IMR-90 (cell line): Measurements from ENCODE around the gene PABPC1L. TPM values are rescaled to one million over a fixed set of nuclear protein-coding genes. Genes with fewer than 3 reads are reported as not detected.

Experiments
- ATAC-seq: fragments of 200-7000 bp; cut with Tn5 transposase; 2 replicates; pipeline ENCODE4 v1.9.1; 2020; ENCODE audit warnings: low read depth, mild to moderate bottlenecking, moderate library complexity
- BruUV-seq: library from RNA; stranded (reverse); fragments of 400-500 nt; replicated peaks from 2 replicates; lab custom pipeline; 2021; lab: Mats Ljungman, UMichigan
- CTCF ChIA-PET: fragments of 300-600 bp; formaldehyde crosslinking; extraction: SDS; loops from one replicate; lab custom pipeline; 2021; ENCODE audit warnings: antibody characterized with exemption; lab: Yijun Ruan, JAX
- POLR2A ChIA-PET: fragments of 300-600 bp; sonication (Branson Sonifier 250); formaldehyde crosslinking; loops from one replicate; lab custom pipeline; 2022; ENCODE audit warnings: antibody characterized with exemption; ENCODE audit not compliant: unreplicated experiment; lab: Charles Lee
- DNase-seq: peaks from one replicate; pipeline ENCODE4 v3.0.0; 2013
- H2AFZ ChIP-seq: replicated peaks from 2 replicates; pipeline ENCODE3; 2013; ENCODE audit warnings: low read length, mild to moderate bottlenecking; ENCODE audit not compliant: poor library complexity
- H2AK5ac ChIP-seq: 2 replicates; pipeline ENCODE4 v1.6.1; 2013; ENCODE audit warnings: low read depth, low read length, inconsistent platforms
- H2AK9ac ChIP-seq: replicated peaks from 2 replicates; pipeline ENCODE3; 2013; ENCODE audit warnings: mild to moderate bottlenecking, low read depth, low read length, moderate library complexity; ENCODE audit not compliant: poor library complexity
- H2BK120ac ChIP-seq: 2 replicates; pipeline ENCODE4 v1.6.1; 2013; ENCODE audit warnings: low read depth, low read length, inconsistent platforms
- H2BK15ac ChIP-seq: 3 replicates; pipeline ENCODE4 v1.6.1; 2013; ENCODE audit warnings: low read depth, low read length, inconsistent platforms
- H2BK20ac ChIP-seq: 2 replicates; pipeline ENCODE4 v1.6.1; 2013; ENCODE audit warnings: low read depth, mild to moderate bottlenecking, inconsistent platforms, low read length, moderate library complexity
- H2BK5ac ChIP-seq: 2 replicates; pipeline ENCODE4 v1.6.1; 2013; ENCODE audit warnings: mild to moderate bottlenecking, low read depth, low read length, inconsistent platforms; ENCODE audit not compliant: poor library complexity, severe bottlenecking
- H3K14ac ChIP-seq: replicated peaks from 2 replicates; pipeline ENCODE4 v1.6.1; 2013; ENCODE audit warnings: low read depth, low read length, inconsistent platforms
- H3K18ac ChIP-seq: 2 replicates; pipeline ENCODE4 v1.6.1; 2013; ENCODE audit warnings: low read depth, low read length, control low read depth
- H3K23ac ChIP-seq: 2 replicates; pipeline ENCODE4 v1.6.1; 2013; ENCODE audit warnings: low read depth, low read length, inconsistent platforms
- H3K27ac ChIP-seq: 2 replicates; pipeline ENCODE4 v1.5.1; 2013; ENCODE audit warnings: mild to moderate bottlenecking, control low read depth, low read length; ENCODE audit not compliant: insufficient read depth
- H3K27me3 ChIP-seq: 2 replicates; pipeline ENCODE4 v1.6.1; 2013; ENCODE audit warnings: low read length; ENCODE audit not compliant: control insufficient read depth, insufficient read depth
- H3K36me3 ChIP-seq: 2 replicates; pipeline ENCODE4 v1.6.1; 2013; ENCODE audit warnings: low read length, mixed read lengths; ENCODE audit not compliant: control insufficient read depth, insufficient read depth
- H3K4ac ChIP-seq: 2 replicates; pipeline ENCODE4 v1.6.1; 2013; ENCODE audit warnings: low read depth, low read length, inconsistent platforms
- H3K4me1 ChIP-seq: 2 replicates; pipeline ENCODE4 v1.6.1; 2013; ENCODE audit warnings: low read length, mixed read lengths; ENCODE audit not compliant: control insufficient read depth, insufficient read depth
- H3K4me2 ChIP-seq: 2 replicates; pipeline ENCODE4 v1.6.1; 2013; ENCODE audit warnings: low read depth, mild to moderate bottlenecking, control low read depth, low read length, moderate library complexity
- H3K4me3 ChIP-seq: 2 replicates; pipeline ENCODE4 v1.5.1; 2013; ENCODE audit warnings: low read depth, mild to moderate bottlenecking, control low read depth, low read length, moderate library complexity; ENCODE audit not compliant: insufficient read depth
- H3K56ac ChIP-seq: 2 replicates; pipeline ENCODE4 v1.6.1; 2013; ENCODE audit warnings: low read length, inconsistent platforms; ENCODE audit not compliant: insufficient read depth; ENCODE audit errors: extremely low read depth
- H3K79me1 ChIP-seq, 2 experiments: 2 replicates each; pipeline ENCODE4 v1.6.1; 2013; ENCODE audit warnings: low read length in 2 of 2, inconsistent platforms in 1 of 2, low read depth in 1 of 2
- H3K9ac ChIP-seq: 2 replicates; pipeline ENCODE4 v1.6.1; 2013; ENCODE audit warnings: low read depth, low read length, control low read depth
- H3K9me1 ChIP-seq: 2 replicates; pipeline ENCODE4 v1.6.1; 2013; ENCODE audit warnings: low read length, inconsistent platforms; ENCODE audit not compliant: insufficient read depth
- H3K9me3 ChIP-seq: 2 replicates; pipeline ENCODE4 v1.6.1; 2013; ENCODE audit warnings: low read length; ENCODE audit not compliant: control insufficient read depth, insufficient read depth
- H4K20me1 ChIP-seq: 2 replicates; pipeline ENCODE4 v1.6.1; 2013; ENCODE audit warnings: low read length, inconsistent platforms; ENCODE audit not compliant: insufficient read depth
- H4K5ac ChIP-seq: 2 replicates; pipeline ENCODE4 v1.6.1; 2013; ENCODE audit warnings: mild to moderate bottlenecking, low read depth, low read length, control low read depth
- H4K8ac ChIP-seq, 2 experiments: 2 replicates each; pipeline ENCODE4 v1.6.1; 2013; ENCODE audit warnings: low read depth in 2 of 2, low read length in 2 of 2, control low read depth in 1 of 2, inconsistent platforms in 1 of 2
- H4K91ac ChIP-seq: 2 replicates; pipeline ENCODE4 v1.6.1; 2013; ENCODE audit warnings: low read depth, low read length, inconsistent platforms; ENCODE audit not compliant: insufficient read depth
- BHLHE40 ChIP-seq: fragments of 150-350 bp; IDR thresholded peaks from 2 replicates; pipeline ENCODE4 v1.6.1; 2016; ENCODE audit warnings: mild to moderate bottlenecking, low read depth, low read length
- MAFK ChIP-seq: IDR thresholded peaks from 2 replicates; pipeline ENCODE4 v1.6.1; 2012; ENCODE audit warnings: low read depth, low read length, improper control_type of control experiment
- MAZ ChIP-seq: IDR thresholded peaks from 2 replicates; pipeline ENCODE4 v1.6.1; 2012; ENCODE audit warnings: low read depth, mild to moderate bottlenecking, low read length, improper control_type of control experiment, moderate library complexity, borderline replicate concordance
- MXI1 ChIP-seq: IDR thresholded peaks from 2 replicates; pipeline ENCODE4 v1.6.1; 2012; ENCODE audit warnings: low read depth, mild to moderate bottlenecking, low read length, moderate library complexity, borderline replicate concordance
- RAD21 ChIP-seq: IDR thresholded peaks from 2 replicates; pipeline ENCODE4 v1.6.1; 2012; ENCODE audit warnings: low read length, improper control_type of control experiment
- SMC3 ChIP-seq: fragments of 150-350 bp; IDR thresholded peaks from 2 replicates; pipeline ENCODE4 v1.6.1; 2016; ENCODE audit warnings: low read depth, mild to moderate bottlenecking, antibody characterized with exemption, low read length, moderate library complexity
- WGBS, 2 experiments: methylation state at CpG; one replicate each; pipeline versions ENCODE4 v1.1.5 to v1.1.7; 2013; ENCODE audit warnings: missing lambda C conversion rate in 2 of 2; ENCODE audit not compliant: insufficient read length in 1 of 2; ENCODE audit errors: extremely low coverage in 2 of 2; 5-methylcytosine and 5-hydroxymethylcytosine counted together
- dilution Hi-C: fragments of 300-500 bp; cut with HindIII; formaldehyde crosslinking; loops from one replicate; pipeline ENCODE4 v1.14.3; 2018; ENCODE audit warnings: low sequenced_read_pairs; ENCODE audit not compliant: unreplicated experiment
- in situ Hi-C: fragments of 300-500 bp; cut with MboI; formaldehyde crosslinking; loops from 3 replicates; pipeline ENCODE4 v1.14.3; 2019; ENCODE audit warnings: low sequenced_read_pairs, inconsistent platforms, mixed read lengths
- intact Hi-C: fragments of 100-400 bp; cut with micrococcal nuclease; formaldehyde crosslinking; loops from 2 replicates; pipeline ENCODE4 v1.10.0; 2022
- polyA plus RNA-seq, 3 experiments: library from polyadenylated mRNA; depleted of rRNA; stranded (reverse); fragments of >200 nt; gene quantifications; 2 replicates each; pipeline ENCODE4 v1.2.3, GENCODE V29; 2012; ENCODE audit warnings: low replicate concordance in 1 of 3
- total RNA-seq: library from RNA; depleted of rRNA; stranded (reverse); fragments of >200 nt; gene quantifications from 2 replicates; pipeline ENCODE4 v1.2.3, GENCODE V29; 2012
- TF ChIP-seq, protein P1 (sequence below): fragments of 150-350 bp; IDR thresholded peaks from 2 replicates; pipeline ENCODE4 v1.6.1; 2016; ENCODE audit warnings: low read depth, mild to moderate bottlenecking, low read length, moderate library complexity, borderline replicate concordance
- TF ChIP-seq, protein P2 (sequence below): conservative IDR thresholded peaks from 2 replicates; pipeline ENCODE4 v1.5.1; 2012; ENCODE audit warnings: mild to moderate bottlenecking, low read depth, low read length, improper control_type of control experiment

PABPC1L gene
- total and polyA plus RNA-seq, 2 of the 4 experiments (the other 2 are of a cell fraction), result 6.1 to 82.4 TPM

DNA sequence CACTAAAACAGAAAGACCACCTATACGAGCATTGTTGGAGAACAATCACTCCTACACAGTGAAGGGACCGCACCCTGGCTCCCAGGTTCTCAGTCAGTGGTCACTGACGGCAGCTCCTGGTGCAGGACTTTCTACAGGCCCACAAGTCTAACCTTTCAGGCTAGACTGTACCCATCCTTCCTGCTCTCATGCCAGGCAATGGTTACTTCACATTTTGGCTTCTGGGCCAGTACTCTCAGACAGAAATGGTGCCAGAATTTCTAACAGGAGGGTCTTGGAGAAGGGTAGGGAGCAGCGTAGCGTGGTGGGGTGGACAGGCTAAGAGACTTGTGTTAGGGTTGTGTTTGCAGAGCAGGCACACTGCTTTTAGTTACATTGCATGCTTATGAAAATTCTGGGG, 38.2 kb downstream of the PABPC1L start:
- H3K9ac ChIP-seq, result no peak overlapping the region
- H4K20me1 ChIP-seq, result no peaks in the 10 kb centered on the region
- DNase-seq (no peak), ATAC-seq (no peak)
- no peak overlapping the region for H3K27ac ChIP-seq
- H3K9me3 ChIP-seq, result no peaks in the 10 kb centered on the region
- H3K23ac ChIP-seq, result no peak overlapping the region
- H2BK15ac ChIP-seq, result no peak overlapping the region
- no peak overlapping the region for H3K4me2 ChIP-seq
- no peak overlapping the region for H2AK9ac ChIP-seq
- peaks cover 2% of the 10 kb centered on the region; the same call in 1 of the 2 replicates for H3K4me1 ChIP-seq
- no peak overlapping the region for H3K56ac ChIP-seq
- no peak overlapping the region for H2BK20ac ChIP-seq
- ChIA-PET POLR2A (no interaction called here), CTCF (no interaction called here)
- no peak overlapping the region for H4K5ac ChIP-seq
- 100% methylated on average over 2 of the region's 5 CpGs; no CpG with 5 or more reads in 1 of the 2 experiments for WGBS, 2 experiments
- H2AFZ ChIP-seq, result no peak overlapping the region
- no peak overlapping the region for H2AK5ac ChIP-seq
- no peaks in the 10 kb centered on the region for H3K27me3 ChIP-seq
- no peaks in the 10 kb centered on the region for H3K9me1 ChIP-seq
- no peak overlapping the region for H3K4ac ChIP-seq
- H3K79me1 ChIP-seq, result peaks cover 5 to 16% of the 10 kb centered on the region in 2 experiments; a peak in 3 of 4 replicates
- no peak overlapping the region for H3K14ac ChIP-seq
- dilution Hi-C loops (no loop called here), intact Hi-C loops (no loop called here), in situ Hi-C loops (no loop called here)
- H4K91ac ChIP-seq, result no peak overlapping the region
- no peak overlapping the region for H2BK120ac ChIP-seq
- no peak overlapping the region for H3K18ac ChIP-seq
- no peak overlapping the region for H4K8ac ChIP-seq
- H3K4me3 ChIP-seq, result no peak overlapping the region
- H2BK5ac ChIP-seq, result no peak overlapping the region
- TF ChIP-seq MAFK (no peak), RAD21 (no peak), SMC3 (no peak), MXI1 (no peak), MAZ (no peak), BHLHE40 (no peak)
- TF ChIP-seq, protein P1, sequence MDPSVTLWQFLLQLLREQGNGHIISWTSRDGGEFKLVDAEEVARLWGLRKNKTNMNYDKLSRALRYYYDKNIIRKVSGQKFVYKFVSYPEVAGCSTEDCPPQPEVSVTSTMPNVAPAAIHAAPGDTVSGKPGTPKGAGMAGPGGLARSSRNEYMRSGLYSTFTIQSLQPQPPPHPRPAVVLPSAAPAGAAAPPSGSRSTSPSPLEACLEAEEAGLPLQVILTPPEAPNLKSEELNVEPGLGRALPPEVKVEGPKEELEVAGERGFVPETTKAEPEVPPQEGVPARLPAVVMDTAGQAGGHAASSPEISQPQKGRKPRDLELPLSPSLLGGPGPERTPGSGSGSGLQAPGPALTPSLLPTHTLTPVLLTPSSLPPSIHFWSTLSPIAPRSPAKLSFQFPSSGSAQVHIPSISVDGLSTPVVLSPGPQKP, result no peak
- TF ChIP-seq, protein P2, sequence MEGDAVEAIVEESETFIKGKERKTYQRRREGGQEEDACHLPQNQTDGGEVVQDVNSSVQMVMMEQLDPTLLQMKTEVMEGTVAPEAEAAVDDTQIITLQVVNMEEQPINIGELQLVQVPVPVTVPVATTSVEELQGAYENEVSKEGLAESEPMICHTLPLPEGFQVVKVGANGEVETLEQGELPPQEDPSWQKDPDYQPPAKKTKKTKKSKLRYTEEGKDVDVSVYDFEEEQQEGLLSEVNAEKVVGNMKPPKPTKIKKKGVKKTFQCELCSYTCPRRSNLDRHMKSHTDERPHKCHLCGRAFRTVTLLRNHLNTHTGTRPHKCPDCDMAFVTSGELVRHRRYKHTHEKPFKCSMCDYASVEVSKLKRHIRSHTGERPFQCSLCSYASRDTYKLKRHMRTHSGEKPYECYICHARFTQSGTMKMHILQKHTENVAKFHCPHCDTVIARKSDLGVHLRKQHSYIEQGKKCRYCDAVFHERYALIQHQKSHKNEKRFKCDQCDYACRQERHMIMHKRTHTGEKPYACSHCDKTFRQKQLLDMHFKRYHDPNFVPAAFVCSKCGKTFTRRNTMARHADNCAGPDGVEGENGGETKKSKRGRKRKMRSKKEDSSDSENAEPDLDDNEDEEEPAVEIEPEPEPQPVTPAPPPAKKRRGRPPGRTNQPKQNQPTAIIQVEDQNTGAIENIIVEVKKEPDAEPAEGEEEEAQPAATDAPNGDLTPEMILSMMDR, result no peak
- BruUV-seq, result no TSS peak
- peaks cover 47% of the 10 kb centered on the region for H3K36me3 ChIP-seq
